Measurements from ENCODE around the gene EEF2K. TPM values are rescaled to one million over a fixed set of nuclear protein-coding genes. Genes with fewer than 3 reads are reported as not detected.

The EEF2K gene
- total RNA-seq, 1 donor from 2014 or later = 19.3 TPM

- Mint-ChIP-seq H3K9me3 (ENCODE audit: unreplicated experiment) (no peaks in the 10 kb centered on the region), H3K4me3 (ENCODE audit: unreplicated experiment) (no peak overlapping the region), H3K27ac (ENCODE audit: unreplicated experiment) (no peak overlapping the region), H3K36me3 (ENCODE audit: low read depth, unreplicated experiment) (no peaks in the 10 kb centered on the region), H3K4me1 (ENCODE audit: unreplicated experiment) (no peaks in the 10 kb centered on the region), H3K27me3 (ENCODE audit: unreplicated experiment) (no peaks in the 10 kb centered on the region)
- TF ChIP-seq, protein P1, sequence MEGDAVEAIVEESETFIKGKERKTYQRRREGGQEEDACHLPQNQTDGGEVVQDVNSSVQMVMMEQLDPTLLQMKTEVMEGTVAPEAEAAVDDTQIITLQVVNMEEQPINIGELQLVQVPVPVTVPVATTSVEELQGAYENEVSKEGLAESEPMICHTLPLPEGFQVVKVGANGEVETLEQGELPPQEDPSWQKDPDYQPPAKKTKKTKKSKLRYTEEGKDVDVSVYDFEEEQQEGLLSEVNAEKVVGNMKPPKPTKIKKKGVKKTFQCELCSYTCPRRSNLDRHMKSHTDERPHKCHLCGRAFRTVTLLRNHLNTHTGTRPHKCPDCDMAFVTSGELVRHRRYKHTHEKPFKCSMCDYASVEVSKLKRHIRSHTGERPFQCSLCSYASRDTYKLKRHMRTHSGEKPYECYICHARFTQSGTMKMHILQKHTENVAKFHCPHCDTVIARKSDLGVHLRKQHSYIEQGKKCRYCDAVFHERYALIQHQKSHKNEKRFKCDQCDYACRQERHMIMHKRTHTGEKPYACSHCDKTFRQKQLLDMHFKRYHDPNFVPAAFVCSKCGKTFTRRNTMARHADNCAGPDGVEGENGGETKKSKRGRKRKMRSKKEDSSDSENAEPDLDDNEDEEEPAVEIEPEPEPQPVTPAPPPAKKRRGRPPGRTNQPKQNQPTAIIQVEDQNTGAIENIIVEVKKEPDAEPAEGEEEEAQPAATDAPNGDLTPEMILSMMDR (IDR thresholded peaks at IDR 0.05; ENCODE audit: unreplicated experiment) = no peak
- no peak for DNase-seq (ENCODE audit: low spot score)
Observed at GRCh38 chr16:22239131-22239805, 33.2 kb downstream of the EEF2K start.

GRCh38 chr16:22240023-22240710 lies 34.1 kb downstream of the EEF2K start:
- Mint-ChIP-seq H3K9me3 (ENCODE audit: unreplicated experiment) (no peaks in the 10 kb centered on the region), H3K4me1 (ENCODE audit: unreplicated experiment) (no peaks in the 10 kb centered on the region), H3K36me3 (ENCODE audit: low read depth, unreplicated experiment) (no peaks in the 10 kb centered on the region), H3K27me3 (ENCODE audit: unreplicated experiment) (no peaks in the 10 kb centered on the region), H3K4me3 (ENCODE audit: unreplicated experiment) (no peak overlapping the region), H3K27ac (ENCODE audit: unreplicated experiment) (no peak overlapping the region)
- TF ChIP-seq, protein P1 (IDR thresholded peaks at IDR 0.05; ENCODE audit: unreplicated experiment) = no peak
- DNase-seq (ENCODE audit: low spot score) = no peak

DNA sequence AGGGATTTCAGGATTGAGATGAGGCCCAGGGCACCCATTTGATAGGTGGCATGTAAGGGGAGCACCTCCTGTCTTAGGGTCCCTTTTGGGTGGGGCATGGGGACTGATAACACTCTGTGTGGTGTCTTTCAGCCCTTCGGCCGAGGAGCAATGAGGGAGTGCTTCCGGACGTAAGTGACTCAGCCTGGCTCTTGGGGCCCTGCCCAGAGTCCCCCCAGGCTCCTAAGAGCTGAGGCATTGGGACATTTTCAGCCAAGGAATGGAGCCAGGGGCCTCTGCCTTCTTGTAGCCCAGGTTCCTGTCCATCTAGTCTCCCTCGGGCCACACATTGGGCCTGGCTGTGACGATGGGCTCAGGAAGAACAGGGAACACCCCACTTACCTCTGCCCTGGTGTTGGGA lies 44.4 kb downstream of the EEF2K start:
- DNase-seq (ENCODE audit: low spot score) = no peak
- no peak overlapping the region for H3K27ac Mint-ChIP-seq (ENCODE audit: unreplicated experiment)
- H3K4me3 Mint-ChIP-seq (ENCODE audit: unreplicated experiment) = no peak overlapping the region
- TF ChIP-seq, protein P1 (IDR thresholded peaks at IDR 0.05; ENCODE audit: unreplicated experiment) = no peak
- H3K36me3 Mint-ChIP-seq (ENCODE audit: low read depth, unreplicated experiment) = peaks cover 14% of the 10 kb centered on the region
- no peaks in the 10 kb centered on the region for H3K27me3 Mint-ChIP-seq (ENCODE audit: unreplicated experiment)
- no peaks in the 10 kb centered on the region for H3K4me1 Mint-ChIP-seq (ENCODE audit: unreplicated experiment)
- no peaks in the 10 kb centered on the region for H3K9me3 Mint-ChIP-seq (ENCODE audit: unreplicated experiment)

- no peak for DNase-seq (ENCODE audit: low spot score)
- peaks cover 14% of the 10 kb centered on the region for H3K36me3 Mint-ChIP-seq (ENCODE audit: low read depth, unreplicated experiment)
- no peaks in the 10 kb centered on the region for H3K27me3 Mint-ChIP-seq (ENCODE audit: unreplicated experiment)
- no peaks in the 10 kb centered on the region for H3K9me3 Mint-ChIP-seq (ENCODE audit: unreplicated experiment)
- H3K4me3 Mint-ChIP-seq (ENCODE audit: unreplicated experiment) = no peak overlapping the region
- H3K4me1 Mint-ChIP-seq (ENCODE audit: unreplicated experiment) = no peaks in the 10 kb centered on the region
- TF ChIP-seq, protein P1 (IDR thresholded peaks at IDR 0.05; ENCODE audit: unreplicated experiment) = no peak
- no peak overlapping the region for H3K27ac Mint-ChIP-seq (ENCODE audit: unreplicated experiment)
Observed at GRCh38 chr16:22252317-22252716, 46.2 kb downstream of the EEF2K start.

GRCh38 chr16:22253272-22253671 lies 47.2 kb downstream of the EEF2K start:
- Mint-ChIP-seq H3K27me3 (ENCODE audit: unreplicated experiment) (no peaks in the 10 kb centered on the region), H3K36me3 (ENCODE audit: low read depth, unreplicated experiment) (peaks cover 15% of the 10 kb centered on the region), H3K4me3 (ENCODE audit: unreplicated experiment) (no peak overlapping the region), H3K9me3 (ENCODE audit: unreplicated experiment) (no peaks in the 10 kb centered on the region), H3K4me1 (ENCODE audit: unreplicated experiment) (no peaks in the 10 kb centered on the region), H3K27ac (ENCODE audit: unreplicated experiment) (no peak overlapping the region)
- TF ChIP-seq, protein P1 (IDR thresholded peaks at IDR 0.05; ENCODE audit: unreplicated experiment) = no peak
- no peak for DNase-seq (ENCODE audit: low spot score)

Measured in endothelial cell (in vitro differentiated cells).